SK-N-SH (cell line): ENCODE measurements around the gene JAZF1. TPM values are rescaled to one million over a fixed set of nuclear protein-coding genes. Genes with fewer than 3 reads are reported as not detected.

ENCODE experiments used
- CTCF ChIA-PET: fragments of 300-600, 350-600 bp; formaldehyde crosslinking; extraction: SDS; loops from one replicate; lab custom pipeline; 2021; lab: Yijun Ruan, JAX
- POLR2A ChIA-PET: fragments of 350-600 bp; sonication (Branson Sonifier 250); formaldehyde crosslinking; extraction: SDS; loops from one replicate; lab custom pipeline; 2020; ENCODE audit warnings: antibody characterized with exemption, inconsistent platforms; lab: Yijun Ruan, JAX
- DNase-seq: peaks from one replicate; pipeline ENCODE4 v3.0.0; 2012
- H2AFZ ChIP-seq: fragments of 200-600 bp; sonication (generic); 2 replicates; pipeline ENCODE4 v1.8.1; 2016; ENCODE audit warnings: antibody characterized with exemption, mild to moderate bottlenecking, low read depth
- H3F3A ChIP-seq: fragments of 200-600 bp; sonication (generic); replicated peaks from 2 replicates; pipeline ENCODE3; 2016; ENCODE audit warnings: antibody characterized with exemption, mild to moderate bottlenecking; ENCODE audit not compliant: insufficient read depth
- H3K27ac ChIP-seq, 2 experiments: fragments of 200-500 bp in 1 of 2; fragments of 200-600 bp in 1 of 2; sonication (Bioruptor generic) in 1 of 2; sonication (generic), shearing (Covaris generic) in 1 of 2; 2 replicates each; pipeline versions ENCODE4 v1.5.1 to v1.6.1; 2014 to 2016; ENCODE audit warnings: low read depth in 2 of 2, inconsistent platforms in 1 of 2, low read length in 1 of 2, mild to moderate bottlenecking in 1 of 2, mixed read lengths in 1 of 2
- H3K27me3 ChIP-seq: fragments of 200-600 bp; sonication (generic), shearing (Covaris generic); 2 replicates; pipeline ENCODE4 v1.6.1; 2016; ENCODE audit warnings: mixed run types; ENCODE audit not compliant: insufficient read depth
- H3K36me3 ChIP-seq, 2 experiments: fragments of 200-500 bp in 1 of 2; fragments of 200-600 bp in 1 of 2; sonication (Bioruptor generic) in 1 of 2; sonication (generic) in 1 of 2; replicated peaks in 1 of 2; 2 replicates each; pipeline versions ENCODE3 to v1.5.1; 2014 to 2016; ENCODE audit warnings: low read length in 1 of 2, mild to moderate bottlenecking in 1 of 2; ENCODE audit not compliant: insufficient read depth in 2 of 2, control insufficient read depth in 1 of 2
- H3K4me1 ChIP-seq, 2 experiments: fragments of 200-500 bp in 1 of 2; fragments of 200-600 bp in 1 of 2; sonication (Bioruptor generic) in 1 of 2; sonication (generic), shearing (Covaris generic) in 1 of 2; 2 replicates each; pipeline versions ENCODE4 v1.5.1 to v1.6.1; 2014 to 2016; ENCODE audit warnings: low read depth in 1 of 2, low read length in 1 of 2, mixed run types in 1 of 2; ENCODE audit not compliant: insufficient read depth in 2 of 2, control insufficient read depth in 1 of 2
- H3K4me2 ChIP-seq: fragments of 200-600 bp; sonication (generic), shearing (Covaris generic); 2 replicates; pipeline ENCODE4 v1.6.1; 2017; ENCODE audit warnings: mixed run types
- H3K4me3 ChIP-seq, 2 experiments: fragments of 200-500 bp in 1 of 2; fragments of 200-600 bp in 1 of 2; sonication (Bioruptor generic) in 1 of 2; sonication (generic), shearing (Covaris generic) in 1 of 2; 2 replicates each; pipeline versions ENCODE4 v1.5.1 to v1.8.1; 2014 to 2016; ENCODE audit warnings: low read depth in 2 of 2, inconsistent platforms in 1 of 2, low read length in 1 of 2, mild to moderate bottlenecking in 1 of 2, mixed read lengths in 1 of 2, moderate library complexity in 1 of 2
- H3K79me2 ChIP-seq: fragments of 200-600 bp; sonication (generic); 2 replicates; pipeline ENCODE4 v1.8.1; 2017; ENCODE audit warnings: mild to moderate bottlenecking; ENCODE audit not compliant: insufficient read depth
- H3K9ac ChIP-seq: fragments of 200-600 bp; sonication (generic); 2 replicates; pipeline ENCODE4 v1.6.1; 2017; ENCODE audit warnings: mixed run types
- H3K9me2 ChIP-seq: fragments of 200-600 bp; sonication (generic); 2 replicates; pipeline ENCODE4 v1.6.1; 2017; ENCODE audit warnings: mixed run types
- H3K9me3 ChIP-seq: fragments of 200-600 bp; sonication (generic); 2 replicates; pipeline ENCODE4 v1.6.1; 2017; ENCODE audit warnings: mixed run types, mild to moderate bottlenecking, moderate library complexity
- H4K20me1 ChIP-seq: fragments of 200-600 bp; sonication (generic); 2 replicates; pipeline ENCODE4 v1.6.1; 2017; ENCODE audit warnings: mild to moderate bottlenecking, mixed run types; ENCODE audit not compliant: insufficient read depth
- CTCF ChIP-seq: fragments of 200-600 bp; sonication (generic); IDR thresholded peaks from 2 replicates; pipeline ENCODE4 v1.6.1; 2017; ENCODE audit warnings: antibody characterized with exemption, mild to moderate bottlenecking, moderate library complexity
- ELF1 ChIP-seq: IDR thresholded peaks from 2 replicates; pipeline ENCODE4 v1.4.0; 2012
- FOXM1 ChIP-seq: IDR thresholded peaks from 2 replicates; pipeline ENCODE4 v1.4.0; 2012; ENCODE audit warnings: low read depth, mild to moderate bottlenecking
- MAX ChIP-seq: IDR thresholded peaks from 2 replicates; pipeline ENCODE4 v1.4.0; 2012; ENCODE audit warnings: low read depth
- MEF2A ChIP-seq: IDR thresholded peaks from 2 replicates; pipeline ENCODE4 v1.4.0; 2012; ENCODE audit warnings: low read depth, borderline replicate concordance
- MXI1 ChIP-seq: IDR thresholded peaks from 2 replicates; pipeline ENCODE4 v1.6.1; 2012; ENCODE audit warnings: mild to moderate bottlenecking, low read depth, low read length, improper control_type of control experiment
- NFIC ChIP-seq: IDR thresholded peaks from 2 replicates; pipeline ENCODE4 v1.4.0; 2012; ENCODE audit warnings: borderline replicate concordance
- RAD21 ChIP-seq: IDR thresholded peaks from 2 replicates; pipeline ENCODE4 v1.6.1; 2012; ENCODE audit warnings: mild to moderate bottlenecking, low read length
- RCOR1 ChIP-seq: fragments of 150-350 bp; IDR thresholded peaks from 2 replicates; pipeline ENCODE4 v1.6.1; 2017; ENCODE audit warnings: antibody characterized with exemption, low read length
- SMC3 ChIP-seq: IDR thresholded peaks from 2 replicates; pipeline ENCODE4 v1.6.1; 2012; ENCODE audit warnings: low read depth, low read length, improper control_type of control experiment
- TAF1 ChIP-seq: IDR thresholded peaks from 2 replicates; pipeline ENCODE4 v1.6.1; 2012; ENCODE audit warnings: low read depth, mild to moderate bottlenecking, low read length, moderate library complexity, borderline replicate concordance
- TCF12 ChIP-seq: IDR thresholded peaks from 2 replicates; pipeline ENCODE4 v1.4.0; 2012
- TEAD4 ChIP-seq: IDR thresholded peaks from 2 replicates; pipeline ENCODE4 v1.4.0; 2012; ENCODE audit warnings: mild to moderate bottlenecking, borderline replicate concordance; ENCODE audit not compliant: insufficient read depth
- USF2 ChIP-seq: fragments of 150-350 bp; IDR thresholded peaks from 2 replicates; pipeline ENCODE4 v1.6.1; 2017; ENCODE audit warnings: antibody characterized with exemption, low read length, low read depth, borderline replicate concordance
- WGBS: methylation state at CpG from one replicate; pipeline ENCODE4 v1.1.6; 2017; ENCODE audit warnings: low lambda C conversion rate; 5-methylcytosine and 5-hydroxymethylcytosine counted together
- polyA plus RNA-seq, 3 experiments: library from polyadenylated mRNA; depleted of rRNA; stranded (reverse); fragments of >200 nt; gene quantifications; 2 replicates each; pipeline ENCODE4 v1.2.3, GENCODE V29; 2012
- TF ChIP-seq, protein P1 (sequence below): IDR thresholded peaks from 2 replicates; pipeline ENCODE4 v1.4.0; 2012; ENCODE audit warnings: low read depth, borderline replicate concordance
- TF ChIP-seq, protein P2 (sequence below): fragments of 150-350 bp; IDR thresholded peaks from 2 replicates; pipeline ENCODE4 v1.6.1; 2016; ENCODE audit warnings: mild to moderate bottlenecking, low read depth, low read length

JAZF1 gene
- polyA plus RNA-seq, 1 of the 3 experiments (the other 2 are of a cell fraction), result 1.7 TPM

GRCh38 chr7:28211006-28211405, 30.4 kb upstream of the JAZF1 start:
- Histone ChIP-seq H2AFZ (no peak overlapping the region), H3K9me3 (0 out of 2 replicates have a peak, but pooled peaks cover 7% of the 10 kb centered on the region), H3K36me3 (no peaks in the 10 kb centered on the region), H3K9ac (no peak overlapping the region), H3F3A (no peaks in the 10 kb centered on the region), H3K9me2 (no peaks in the 10 kb centered on the region), H3K27ac (no peak overlapping the region), H4K20me1 (no peaks in the 10 kb centered on the region), H3K4me1 (no peaks in the 10 kb centered on the region), H3K27me3 (no peaks in the 10 kb centered on the region), H3K79me2 (no peaks in the 10 kb centered on the region), H3K4me2 (no peak overlapping the region), H3K4me3 (no peak overlapping the region)
- TF ChIP-seq SMC3, result no peak
- no peak for TF ChIP-seq TAF1
- TF ChIP-seq MAX, result no peak
- TF ChIP-seq FOXM1, result no peak
- TF ChIP-seq RAD21, result no peak
- TF ChIP-seq RCOR1, result no peak
- TF ChIP-seq, protein P1, sequence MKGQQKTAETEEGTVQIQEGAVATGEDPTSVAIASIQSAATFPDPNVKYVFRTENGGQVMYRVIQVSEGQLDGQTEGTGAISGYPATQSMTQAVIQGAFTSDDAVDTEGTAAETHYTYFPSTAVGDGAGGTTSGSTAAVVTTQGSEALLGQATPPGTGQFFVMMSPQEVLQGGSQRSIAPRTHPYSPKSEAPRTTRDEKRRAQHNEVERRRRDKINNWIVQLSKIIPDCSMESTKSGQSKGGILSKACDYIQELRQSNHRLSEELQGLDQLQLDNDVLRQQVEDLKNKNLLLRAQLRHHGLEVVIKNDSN, result no peak
- no peak for TF ChIP-seq TCF12
- TF ChIP-seq, protein P2, sequence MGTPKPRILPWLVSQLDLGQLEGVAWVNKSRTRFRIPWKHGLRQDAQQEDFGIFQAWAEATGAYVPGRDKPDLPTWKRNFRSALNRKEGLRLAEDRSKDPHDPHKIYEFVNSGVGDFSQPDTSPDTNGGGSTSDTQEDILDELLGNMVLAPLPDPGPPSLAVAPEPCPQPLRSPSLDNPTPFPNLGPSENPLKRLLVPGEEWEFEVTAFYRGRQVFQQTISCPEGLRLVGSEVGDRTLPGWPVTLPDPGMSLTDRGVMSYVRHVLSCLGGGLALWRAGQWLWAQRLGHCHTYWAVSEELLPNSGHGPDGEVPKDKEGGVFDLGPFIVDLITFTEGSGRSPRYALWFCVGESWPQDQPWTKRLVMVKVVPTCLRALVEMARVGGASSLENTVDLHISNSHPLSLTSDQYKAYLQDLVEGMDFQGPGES, result no peak
- no peak for TF ChIP-seq NFIC
- no peak for TF ChIP-seq ELF1
- no peak for TF ChIP-seq MEF2A
- TF ChIP-seq MXI1, result no peak
- TF ChIP-seq CTCF, result no peak
- no peak for TF ChIP-seq TEAD4
- no peak for TF ChIP-seq USF2
- ChIA-PET CTCF (no interaction called here), POLR2A (no interaction called here)
- DNase-seq, result no peak
- 42% methylated on average over 1 of the region's 1 CpG for WGBS
